IMR-90 (cell line): ENCODE results near the gene FAM53C.

ENCODE experiments used
- BHLHE40 ChIP-seq: fragments of 150-350 bp; IDR thresholded peaks from 2 replicates; pipeline ENCODE4 v1.6.1; 2016; ENCODE audit warnings: mild to moderate bottlenecking, low read depth, low read length
- CHD1 ChIP-seq: IDR thresholded peaks from 2 replicates; pipeline ENCODE4 v1.6.1; 2012; ENCODE audit warnings: low read depth, low read length, improper control_type of control experiment
- CTCF ChIP-seq: conservative IDR thresholded peaks from 2 replicates; pipeline ENCODE4 v1.5.1; 2012; ENCODE audit warnings: mild to moderate bottlenecking, low read depth, low read length, improper control_type of control experiment
- FOS ChIP-seq: fragments of 150-350 bp; IDR thresholded peaks from 2 replicates; pipeline ENCODE4 v1.6.1; 2016; ENCODE audit warnings: low read depth, low read length
- MAFK ChIP-seq: IDR thresholded peaks from 2 replicates; pipeline ENCODE4 v1.6.1; 2012; ENCODE audit warnings: low read depth, low read length, improper control_type of control experiment
- MXI1 ChIP-seq: IDR thresholded peaks from 2 replicates; pipeline ENCODE4 v1.6.1; 2012; ENCODE audit warnings: low read depth, mild to moderate bottlenecking, low read length, moderate library complexity, borderline replicate concordance
- NFE2L2 ChIP-seq: fragments of 150-350 bp; IDR thresholded peaks from 2 replicates; pipeline ENCODE4 v1.6.1; 2016; ENCODE audit warnings: low read depth, mild to moderate bottlenecking, low read length
- POLR2A ChIP-seq: IDR thresholded peaks from 2 replicates; pipeline ENCODE4 v1.6.1; 2012; ENCODE audit warnings: mild to moderate bottlenecking, low read depth, low read length
- RAD21 ChIP-seq: IDR thresholded peaks from 2 replicates; pipeline ENCODE4 v1.6.1; 2012; ENCODE audit warnings: low read length, improper control_type of control experiment
- RCOR1 ChIP-seq: IDR thresholded peaks from 2 replicates; pipeline ENCODE4 v1.6.1; 2012; ENCODE audit warnings: mild to moderate bottlenecking, low read length, improper control_type of control experiment; ENCODE audit not compliant: insufficient replicate concordance
- RFX5 ChIP-seq: IDR thresholded peaks from 2 replicates; pipeline ENCODE4 v1.8.0; 2012; ENCODE audit warnings: low read depth, mild to moderate bottlenecking, low read length, moderate library complexity
- SMC3 ChIP-seq: fragments of 150-350 bp; IDR thresholded peaks from 2 replicates; pipeline ENCODE4 v1.6.1; 2016; ENCODE audit warnings: low read depth, mild to moderate bottlenecking, antibody characterized with exemption, low read length, moderate library complexity
- TF ChIP-seq, protein P1 (sequence below): fragments of 150-350 bp; IDR thresholded peaks from 2 replicates; pipeline ENCODE4 v1.6.1; 2017; ENCODE audit warnings: mild to moderate bottlenecking, antibody characterized with exemption, low read length, low read depth

DNA sequence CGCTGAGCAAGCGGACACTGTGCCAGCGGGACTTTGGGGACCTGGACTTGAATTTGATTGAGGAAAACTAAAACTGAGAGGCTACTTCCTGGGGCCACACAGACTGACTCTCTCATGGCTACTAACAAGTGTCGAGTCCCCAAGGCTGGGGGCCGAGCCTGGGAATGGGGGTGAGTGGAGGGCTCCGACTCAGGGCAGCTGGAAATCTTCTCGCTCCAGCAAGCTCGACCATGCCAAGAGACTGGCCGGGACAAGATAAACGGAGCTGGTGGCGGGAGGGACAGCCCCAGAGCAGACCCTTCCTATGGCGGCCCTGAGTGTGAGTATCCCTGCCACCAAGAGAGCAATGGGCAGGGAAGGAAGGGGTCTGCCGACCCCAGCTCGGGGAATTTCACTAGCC lies 8.8 kb downstream of the FAM53C start:
- no peak for TF ChIP-seq CTCF
- no peak for TF ChIP-seq RAD21
- no peak for TF ChIP-seq POLR2A
- TF ChIP-seq RFX5, result no peak
- no peak for TF ChIP-seq MXI1
- no peak for TF ChIP-seq RCOR1
- TF ChIP-seq SMC3, result no peak
- TF ChIP-seq NFE2L2, result no peak
- TF ChIP-seq, protein P1, sequence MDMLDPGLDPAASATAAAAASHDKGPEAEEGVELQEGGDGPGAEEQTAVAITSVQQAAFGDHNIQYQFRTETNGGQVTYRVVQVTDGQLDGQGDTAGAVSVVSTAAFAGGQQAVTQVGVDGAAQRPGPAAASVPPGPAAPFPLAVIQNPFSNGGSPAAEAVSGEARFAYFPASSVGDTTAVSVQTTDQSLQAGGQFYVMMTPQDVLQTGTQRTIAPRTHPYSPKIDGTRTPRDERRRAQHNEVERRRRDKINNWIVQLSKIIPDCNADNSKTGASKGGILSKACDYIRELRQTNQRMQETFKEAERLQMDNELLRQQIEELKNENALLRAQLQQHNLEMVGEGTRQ, result no peak
- no peak for TF ChIP-seq MAFK
- no peak for TF ChIP-seq BHLHE40
- no peak for TF ChIP-seq FOS
- no peak for TF ChIP-seq CHD1
